Measurements from ENCODE around the gene TDRD1. TPM values are rescaled to one million over a fixed set of nuclear protein-coding genes. Genes with fewer than 3 reads are reported as not detected.

The TDRD1 gene
- polyA plus RNA-seq, 1 donor from 2014 or later = not detected

DNA sequence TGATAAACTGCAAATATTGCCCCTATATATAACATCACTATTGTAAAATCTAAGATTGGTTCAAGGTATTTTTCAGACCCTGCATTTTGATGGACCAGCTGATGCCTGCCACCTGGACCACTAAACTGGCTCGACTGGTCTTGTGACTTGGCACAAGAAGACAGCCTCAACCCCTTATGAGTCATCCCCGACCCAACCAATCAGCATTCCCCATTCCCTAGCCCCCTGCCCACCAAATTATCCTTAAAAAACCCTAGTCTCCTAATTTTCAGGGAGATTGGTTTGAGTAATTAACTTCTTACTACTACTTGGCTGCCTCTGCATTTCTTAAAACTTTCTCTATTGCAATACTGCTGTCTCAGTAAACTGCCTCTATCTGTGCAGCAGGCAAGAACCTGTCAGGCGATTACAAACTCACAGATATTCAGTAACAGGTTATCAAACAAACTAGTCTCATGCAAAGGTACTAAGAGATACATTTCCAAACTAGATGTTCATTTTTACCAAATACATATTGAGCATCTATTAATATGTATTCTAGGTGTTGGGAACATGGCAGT is 10.6 kb upstream of the TDRD1 start:
- Histone ChIP-seq H3F3A (ENCODE audit: insufficient read depth, low read length, poor library complexity, severe bottlenecking) (no peaks in the 10 kb centered on the region), H3K9ac (ENCODE audit: low read length) (no peak overlapping the region), H3K4me3 (ENCODE audit: low read length) (no peak overlapping the region), H3K36me3 (ENCODE audit: insufficient read depth, low read length) (no peaks in the 10 kb centered on the region), H3K27ac (ENCODE audit: low read length) (no peak overlapping the region), H3K27me3 (ENCODE audit: insufficient read depth, low read depth, low read length) (no peaks in the 10 kb centered on the region), H3K9me2 (ENCODE audit: insufficient read depth, low read length) (no peaks in the 10 kb centered on the region), H3K4me2 (ENCODE audit: low read length) (no peak overlapping the region), H4K20me1 (ENCODE audit: insufficient read depth) (no peaks in the 10 kb centered on the region), H3K79me2 (replicated peaks; ENCODE audit: insufficient read depth, low read length) (peaks cover 32% of the 10 kb centered on the region), H2AFZ (ENCODE audit: low read depth, low read length) (no peak overlapping the region), H3K9me3 (ENCODE audit: low read length) (no peaks in the 10 kb centered on the region)
- TF ChIP-seq, protein P1, sequence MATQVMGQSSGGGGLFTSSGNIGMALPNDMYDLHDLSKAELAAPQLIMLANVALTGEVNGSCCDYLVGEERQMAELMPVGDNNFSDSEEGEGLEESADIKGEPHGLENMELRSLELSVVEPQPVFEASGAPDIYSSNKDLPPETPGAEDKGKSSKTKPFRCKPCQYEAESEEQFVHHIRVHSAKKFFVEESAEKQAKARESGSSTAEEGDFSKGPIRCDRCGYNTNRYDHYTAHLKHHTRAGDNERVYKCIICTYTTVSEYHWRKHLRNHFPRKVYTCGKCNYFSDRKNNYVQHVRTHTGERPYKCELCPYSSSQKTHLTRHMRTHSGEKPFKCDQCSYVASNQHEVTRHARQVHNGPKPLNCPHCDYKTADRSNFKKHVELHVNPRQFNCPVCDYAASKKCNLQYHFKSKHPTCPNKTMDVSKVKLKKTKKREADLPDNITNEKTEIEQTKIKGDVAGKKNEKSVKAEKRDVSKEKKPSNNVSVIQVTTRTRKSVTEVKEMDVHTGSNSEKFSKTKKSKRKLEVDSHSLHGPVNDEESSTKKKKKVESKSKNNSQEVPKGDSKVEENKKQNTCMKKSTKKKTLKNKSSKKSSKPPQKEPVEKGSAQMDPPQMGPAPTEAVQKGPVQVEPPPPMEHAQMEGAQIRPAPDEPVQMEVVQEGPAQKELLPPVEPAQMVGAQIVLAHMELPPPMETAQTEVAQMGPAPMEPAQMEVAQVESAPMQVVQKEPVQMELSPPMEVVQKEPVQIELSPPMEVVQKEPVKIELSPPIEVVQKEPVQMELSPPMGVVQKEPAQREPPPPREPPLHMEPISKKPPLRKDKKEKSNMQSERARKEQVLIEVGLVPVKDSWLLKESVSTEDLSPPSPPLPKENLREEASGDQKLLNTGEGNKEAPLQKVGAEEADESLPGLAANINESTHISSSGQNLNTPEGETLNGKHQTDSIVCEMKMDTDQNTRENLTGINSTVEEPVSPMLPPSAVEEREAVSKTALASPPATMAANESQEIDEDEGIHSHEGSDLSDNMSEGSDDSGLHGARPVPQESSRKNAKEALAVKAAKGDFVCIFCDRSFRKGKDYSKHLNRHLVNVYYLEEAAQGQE (IDR thresholded peaks at IDR 0.05; ENCODE audit: borderline replicate concordance) = no peak
- TF ChIP-seq RAD21 (conservative IDR thresholded peaks at IDR 0.05) (no peak), POLR2AphosphoS5 (IDR thresholded peaks at IDR 0.05) (no peak), TAF1 (IDR thresholded peaks at IDR 0.05; ENCODE audit: low read depth) (no peak), EP300 (conservative IDR thresholded peaks at IDR 0.05; ENCODE audit: poor library complexity, severe bottlenecking) (no peak), SMC3 (conservative IDR thresholded peaks at IDR 0.05; ENCODE audit: poor library complexity) (no peak), EZH2 (IDR thresholded peaks at IDR 0.05; ENCODE audit: borderline replicate concordance, insufficient read depth, low read length, poor library complexity, severe bottlenecking) (no peak), MXI1 (conservative IDR thresholded peaks at IDR 0.05; ENCODE audit: poor library complexity, severe bottlenecking) (no peak)
- TF ChIP-seq, protein P2, sequence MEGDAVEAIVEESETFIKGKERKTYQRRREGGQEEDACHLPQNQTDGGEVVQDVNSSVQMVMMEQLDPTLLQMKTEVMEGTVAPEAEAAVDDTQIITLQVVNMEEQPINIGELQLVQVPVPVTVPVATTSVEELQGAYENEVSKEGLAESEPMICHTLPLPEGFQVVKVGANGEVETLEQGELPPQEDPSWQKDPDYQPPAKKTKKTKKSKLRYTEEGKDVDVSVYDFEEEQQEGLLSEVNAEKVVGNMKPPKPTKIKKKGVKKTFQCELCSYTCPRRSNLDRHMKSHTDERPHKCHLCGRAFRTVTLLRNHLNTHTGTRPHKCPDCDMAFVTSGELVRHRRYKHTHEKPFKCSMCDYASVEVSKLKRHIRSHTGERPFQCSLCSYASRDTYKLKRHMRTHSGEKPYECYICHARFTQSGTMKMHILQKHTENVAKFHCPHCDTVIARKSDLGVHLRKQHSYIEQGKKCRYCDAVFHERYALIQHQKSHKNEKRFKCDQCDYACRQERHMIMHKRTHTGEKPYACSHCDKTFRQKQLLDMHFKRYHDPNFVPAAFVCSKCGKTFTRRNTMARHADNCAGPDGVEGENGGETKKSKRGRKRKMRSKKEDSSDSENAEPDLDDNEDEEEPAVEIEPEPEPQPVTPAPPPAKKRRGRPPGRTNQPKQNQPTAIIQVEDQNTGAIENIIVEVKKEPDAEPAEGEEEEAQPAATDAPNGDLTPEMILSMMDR (IDR thresholded peaks at IDR 0.05; ENCODE audit: poor library complexity, severe bottlenecking) = no peak

DNA sequence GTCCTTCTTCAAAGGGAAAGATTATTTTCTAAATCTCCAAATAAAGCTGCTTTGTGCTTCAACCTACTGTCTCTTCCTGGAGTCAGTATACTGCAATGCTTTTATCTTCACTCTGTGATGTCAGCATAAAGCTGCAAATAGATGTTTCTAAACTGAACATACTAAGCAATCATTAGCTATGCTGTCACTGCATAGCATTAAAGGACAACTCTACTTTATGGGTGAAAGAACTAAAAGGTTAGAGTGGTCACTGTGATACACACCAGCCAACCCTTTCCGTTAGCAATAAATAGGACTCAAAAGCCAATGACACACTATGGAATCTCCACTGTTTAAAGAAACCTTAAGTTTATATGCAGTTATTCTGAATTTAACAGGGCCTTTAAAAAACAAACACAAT is 6.9 kb upstream of the TDRD1 start:
- Histone ChIP-seq H3K9me3 (ENCODE audit: low read length) (no peaks in the 10 kb centered on the region), H3K4me3 (ENCODE audit: low read length) (peak overlapping the region; percentile 90), H3K36me3 (ENCODE audit: insufficient read depth, low read length) (no peaks in the 10 kb centered on the region), H3K79me2 (replicated peaks; ENCODE audit: insufficient read depth, low read length) (peaks cover 32% of the 10 kb centered on the region), H3F3A (ENCODE audit: insufficient read depth, low read length, poor library complexity, severe bottlenecking) (no peaks in the 10 kb centered on the region), H2AFZ (ENCODE audit: low read depth, low read length) (no peak overlapping the region), H3K4me2 (ENCODE audit: low read length) (peak overlapping the region; percentile 87), H3K27me3 (ENCODE audit: insufficient read depth, low read depth, low read length) (peaks cover 7% of the 10 kb centered on the region), H3K27ac (ENCODE audit: low read length) (no peak overlapping the region), H3K9me2 (ENCODE audit: insufficient read depth, low read length) (no peaks in the 10 kb centered on the region), H4K20me1 (ENCODE audit: insufficient read depth) (no peaks in the 10 kb centered on the region), H3K9ac (ENCODE audit: low read length) (peak overlapping the region; percentile 92)
- TF ChIP-seq EZH2 (IDR thresholded peaks at IDR 0.05; ENCODE audit: borderline replicate concordance, insufficient read depth, low read length, poor library complexity, severe bottlenecking) = no peak
- no peak for TF ChIP-seq SMC3 (conservative IDR thresholded peaks at IDR 0.05; ENCODE audit: poor library complexity)
- TF ChIP-seq, protein P1 (IDR thresholded peaks at IDR 0.05; ENCODE audit: borderline replicate concordance) = no peak
